Gastroesophageal sphincter (tissue), 4 donors: ENCODE data around the gene RGS14. TPM values are rescaled to one million over a fixed set of nuclear protein-coding genes. Genes with fewer than 3 reads are reported as not detected.
A peak's percentile ranks its signal among the peaks of the same experiment; 100 is the strongest.

ENCODE experiments used
- ATAC-seq: fragments of 150-250 bp; one replicate; pipeline ENCODE4 v1.9.1; 2016; ENCODE audit warnings: mild to moderate bottlenecking, moderate library complexity
- H3K27ac ChIP-seq, 4 donors: fragments of 200-600 bp; sonication (generic) in 3 of 4; 1 replicate in 3 of 4; 2 replicates in 1 of 4; pipeline ENCODE4 v1.5.1; 2016 to 2019
- H3K27me3 ChIP-seq: fragments of 200-600 bp; sonication (generic); one replicate; pipeline ENCODE4 v1.5.1; 2019
- H3K36me3 ChIP-seq, 2 donors: fragments of 200-600 bp; sonication (generic); one replicate each; pipeline ENCODE4 v1.5.1; 2019; ENCODE audit warnings: control low read depth in 1 of 2
- H3K4me1 ChIP-seq, 3 donors: fragments of 200-600 bp; sonication (generic); 1 replicate in 2 of 3; 2 replicates in 1 of 3; pipeline ENCODE4 v1.5.1; 2016 to 2019; ENCODE audit warnings: control low read depth in 2 of 3
- H3K4me3 ChIP-seq, 2 donors: fragments of 200-600 bp; sonication (generic); one replicate each; pipeline ENCODE4 v1.5.1; 2019; ENCODE audit warnings: mild to moderate bottlenecking in 1 of 2, moderate library complexity in 1 of 2
- H3K9me3 ChIP-seq, 3 donors: fragments of 200-600 bp; sonication (generic); one replicate each; pipeline ENCODE4 v1.5.1; 2017 to 2019; ENCODE audit warnings: control low read depth in 2 of 3
- CTCF ChIP-seq, 4 experiments: fragments of 200-600 bp in 2 of 4; fragments of 450-650 bp in 2 of 4; sonication (generic) in 1 of 4; IDR thresholded peaks; one replicate each; pipeline ENCODE4 v1.5.1; 2017 to 2019; ENCODE audit warnings: antibody characterized with exemption in 4 of 4, mild to moderate bottlenecking in 2 of 4, moderate library complexity in 2 of 4
- EP300 ChIP-seq: sonication (generic); formaldehyde crosslinking; IDR thresholded peaks from one replicate; pipeline ENCODE4 v1.6.1; 2017; ENCODE audit warnings: antibody characterized with exemption, mild to moderate bottlenecking
- POLR2A ChIP-seq, 2 donors: fragments of 450-650 bp; IDR thresholded peaks; one replicate each; pipeline ENCODE4 v1.6.1; 2017; ENCODE audit warnings: antibody characterized with exemption in 2 of 2, mild to moderate bottlenecking in 2 of 2, moderate library complexity in 1 of 2
- POLR2AphosphoS5 ChIP-seq: sonication (generic); formaldehyde crosslinking; IDR thresholded peaks from one replicate; pipeline ENCODE4 v1.6.1; 2017; ENCODE audit warnings: antibody characterized with exemption
- WGBS, 2 donors: methylation state at CpG; one replicate each; pipeline ENCODE4 v1.1.5; 2018; ENCODE audit warnings: low coverage in 1 of 2; 5-methylcytosine and 5-hydroxymethylcytosine counted together
- total RNA-seq, 4 donors: library from RNA; depleted of rRNA; stranded (reverse); fragments of >200 nt; gene quantifications; one replicate each; pipeline ENCODE4 v1.1.0, GENCODE V29; 2016

RGS14 gene
- 10 to 100 TPM in 3 of 4 donors, 1 to 10 TPM in 1; 7.6 to 20.1 (median 13.7) TPM for total RNA-seq

- Histone ChIP-seq H3K27me3 (peaks cover 12% of the 10 kb centered on the region), H3K36me3 (no peaks in the 10 kb centered on the region), H3K4me3 (peak within 1 kb of the TSS in 1 of 2 donors; percentile 47), H3K4me1 (peaks cover 0 to 7% (median under 1%) of the 10 kb centered on the region in 3 donors), H3K27ac (peak within 1 kb of the TSS in 2 of 4 donors; percentile 27 to 44), H3K9me3 (no peaks in the 10 kb centered on the region)
- ATAC-seq = peak; percentile 56
- 36 to 43% methylated on average over 4 to 5 of the region's 37 CpGs for WGBS, 2 donors
- TF ChIP-seq CTCF (IDR thresholded peaks at IDR 0.05) = no peak
- TF ChIP-seq EP300 = no peak
- TF ChIP-seq POLR2AphosphoS5 = no peak
- no peak for TF ChIP-seq POLR2A (IDR thresholded peaks at IDR 0.05)
Observed at GRCh38 chr5:177357459-177358351, at the start of gene RGS14. TSS of gene RGS14 (plus strand) at chr5:177357924. CDS start at chr5:177358025, 101 bp downstream.

GRCh38 chr5:177308740-177309139 lies 49.0 kb upstream of the RGS14 start:
- no peak for TF ChIP-seq EP300
- TF ChIP-seq POLR2A (IDR thresholded peaks at IDR 0.05) = no peak
- TF ChIP-seq POLR2AphosphoS5 = no peak
- TF ChIP-seq CTCF (IDR thresholded peaks at IDR 0.05) = no peak
- Histone ChIP-seq H3K27me3 (no peaks in the 10 kb centered on the region), H3K4me1 (peaks cover 0 to 51% (median 23%) of the 10 kb centered on the region in 3 donors), H3K4me3 (no peak overlapping the region), H3K27ac (no peak overlapping the region), H3K9me3 (no peaks in the 10 kb centered on the region), H3K36me3 (peaks cover 0 to 31% of the 10 kb centered on the region in 2 donors)
- no peak for ATAC-seq
- 50 to 85% methylated on average over 1 to 4 of the region's 11 CpGs for WGBS, 2 donors

- peaks cover 0 to 31% of the 10 kb centered on the region in 2 donors for H3K36me3 ChIP-seq
- WGBS, 2 donors = 83% methylated on average over 1 of the region's 10 CpGs; no CpG with 5 or more reads in 1 of the 2 donors
- no peaks in the 10 kb centered on the region for H3K27me3 ChIP-seq
- TF ChIP-seq CTCF (IDR thresholded peaks at IDR 0.05) (peak in 3 of 4 experiments; percentile 65 to 84 (median 70)), POLR2A (IDR thresholded peaks at IDR 0.05) (no peak)
- ATAC-seq = no peak
- H3K4me1 ChIP-seq = peaks cover 0 to 45% (median 19%) of the 10 kb centered on the region in 3 donors
- no peak overlapping the region for H3K4me3 ChIP-seq
- H3K27ac ChIP-seq = no peak overlapping the region
- H3K9me3 ChIP-seq = no peaks in the 10 kb centered on the region
Observed at GRCh38 chr5:177309351-177310191, 48.2 kb upstream of the RGS14 start.

- Histone ChIP-seq H3K9me3 (no peaks in the 10 kb centered on the region), H3K4me1 (peaks cover 0 to 38% (median 18%) of the 10 kb centered on the region in 3 donors), H3K36me3 (peaks cover 0 to 27% of the 10 kb centered on the region in 2 donors), H3K27ac (no peak overlapping the region), H3K27me3 (no peaks in the 10 kb centered on the region), H3K4me3 (no peak overlapping the region)
- ATAC-seq = no peak
- TF ChIP-seq POLR2A (IDR thresholded peaks at IDR 0.05) = no peak
- TF ChIP-seq POLR2AphosphoS5 = no peak
- TF ChIP-seq EP300 = no peak
- TF ChIP-seq CTCF (IDR thresholded peaks at IDR 0.05) = no peak
- 80 to 89% methylated on average over 1 to 3 of the region's 13 CpGs for WGBS, 2 donors
Observed at GRCh38 chr5:177310332-177310731, 47.4 kb upstream of the RGS14 start.
